ENCODE data around the gene UGT1A5. TPM values are rescaled to one million over a fixed set of nuclear protein-coding genes. Genes with fewer than 3 reads are reported as not detected.

The UGT1A5 gene
- total RNA-seq, 4 donors from 2014 or later, result 0.56 to 3.2 (median 1.2) TPM

DNA sequence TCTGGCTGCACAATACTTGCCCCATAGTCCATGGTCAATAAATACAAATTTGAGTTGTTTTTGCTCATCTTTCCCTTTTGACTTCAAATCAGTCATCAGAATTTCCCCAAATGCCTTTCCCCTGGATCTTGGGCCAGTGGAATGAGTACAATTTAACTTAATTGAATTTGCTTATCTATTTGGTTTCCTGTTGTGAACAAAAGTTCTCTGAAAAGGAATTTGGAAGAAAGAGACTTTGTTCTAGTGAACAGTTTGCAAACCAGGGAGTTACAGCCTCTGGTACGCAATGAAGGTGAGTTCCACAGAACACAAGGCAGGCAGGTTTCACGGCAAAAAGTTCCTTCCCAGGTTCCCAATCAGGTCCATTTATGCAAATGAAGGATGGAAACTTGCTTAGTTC, 46.1 kb downstream of the UGT1A5 start:
- no peaks in the 10 kb centered on the region for H3K27me3 ChIP-seq
- no peaks in the 10 kb centered on the region for H3K9me3 ChIP-seq
- no peak overlapping the region for H3K4me3 ChIP-seq
- H3K36me3 ChIP-seq, result no peaks in the 10 kb centered on the region
- DNase-seq (ENCODE audit: low spot score in 2 of 2), result no peak
- no peak for TF ChIP-seq POLR2AphosphoS5 (IDR thresholded peaks at IDR 0.05)
- TF ChIP-seq, protein P1, sequence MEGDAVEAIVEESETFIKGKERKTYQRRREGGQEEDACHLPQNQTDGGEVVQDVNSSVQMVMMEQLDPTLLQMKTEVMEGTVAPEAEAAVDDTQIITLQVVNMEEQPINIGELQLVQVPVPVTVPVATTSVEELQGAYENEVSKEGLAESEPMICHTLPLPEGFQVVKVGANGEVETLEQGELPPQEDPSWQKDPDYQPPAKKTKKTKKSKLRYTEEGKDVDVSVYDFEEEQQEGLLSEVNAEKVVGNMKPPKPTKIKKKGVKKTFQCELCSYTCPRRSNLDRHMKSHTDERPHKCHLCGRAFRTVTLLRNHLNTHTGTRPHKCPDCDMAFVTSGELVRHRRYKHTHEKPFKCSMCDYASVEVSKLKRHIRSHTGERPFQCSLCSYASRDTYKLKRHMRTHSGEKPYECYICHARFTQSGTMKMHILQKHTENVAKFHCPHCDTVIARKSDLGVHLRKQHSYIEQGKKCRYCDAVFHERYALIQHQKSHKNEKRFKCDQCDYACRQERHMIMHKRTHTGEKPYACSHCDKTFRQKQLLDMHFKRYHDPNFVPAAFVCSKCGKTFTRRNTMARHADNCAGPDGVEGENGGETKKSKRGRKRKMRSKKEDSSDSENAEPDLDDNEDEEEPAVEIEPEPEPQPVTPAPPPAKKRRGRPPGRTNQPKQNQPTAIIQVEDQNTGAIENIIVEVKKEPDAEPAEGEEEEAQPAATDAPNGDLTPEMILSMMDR (IDR thresholded peaks at IDR 0.05), result no peak
- TF ChIP-seq EP300 (IDR thresholded peaks at IDR 0.05), result no peak
- TF ChIP-seq POLR2A (IDR thresholded peaks at IDR 0.05), result no peak
- WGBS, result 95% methylated on average over 2 of the region's 2 CpGs
- H3K27ac ChIP-seq, result no peak overlapping the region
- no peaks in the 10 kb centered on the region for H3K4me1 ChIP-seq

DNA sequence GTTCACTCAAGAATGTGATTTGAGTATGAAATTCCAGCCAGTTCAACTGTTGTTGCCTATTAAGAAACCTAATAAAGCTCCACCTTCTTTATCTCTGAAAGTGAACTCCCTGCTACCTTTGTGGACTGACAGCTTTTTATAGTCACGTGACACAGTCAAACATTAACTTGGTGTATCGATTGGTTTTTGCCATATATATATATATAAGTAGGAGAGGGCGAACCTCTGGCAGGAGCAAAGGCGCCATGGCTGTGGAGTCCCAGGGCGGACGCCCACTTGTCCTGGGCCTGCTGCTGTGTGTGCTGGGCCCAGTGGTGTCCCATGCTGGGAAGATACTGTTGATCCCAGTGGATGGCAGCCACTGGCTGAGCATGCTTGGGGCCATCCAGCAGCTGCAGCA, 47.3 kb downstream of the UGT1A5 start, which contains the start of gene UGT1A1:
TSS of gene UGT1A1 (plus strand) at position 228 of the 400 bp plus-strand sequence. CDS start at position 246, 18 bp downstream.
- Histone ChIP-seq H3K4me1 (no peaks in the 10 kb centered on the region), H3K9me3 (no peaks in the 10 kb centered on the region), H3K27ac (no peak within 1 kb of the TSS), H3K4me3 (no peak within 1 kb of the TSS), H3K36me3 (no peaks in the 10 kb centered on the region), H3K27me3 (no peaks in the 10 kb centered on the region)
- TF ChIP-seq, protein P1 (IDR thresholded peaks at IDR 0.05), result no peak
- no peak for TF ChIP-seq POLR2AphosphoS5 (IDR thresholded peaks at IDR 0.05)
- TF ChIP-seq EP300 (IDR thresholded peaks at IDR 0.05), result no peak
- TF ChIP-seq POLR2A (IDR thresholded peaks at IDR 0.05), result no peak
- 90% methylated on average over 6 of the region's 6 CpGs for WGBS
- no peak for DNase-seq (ENCODE audit: low spot score in 2 of 2)

DNA sequence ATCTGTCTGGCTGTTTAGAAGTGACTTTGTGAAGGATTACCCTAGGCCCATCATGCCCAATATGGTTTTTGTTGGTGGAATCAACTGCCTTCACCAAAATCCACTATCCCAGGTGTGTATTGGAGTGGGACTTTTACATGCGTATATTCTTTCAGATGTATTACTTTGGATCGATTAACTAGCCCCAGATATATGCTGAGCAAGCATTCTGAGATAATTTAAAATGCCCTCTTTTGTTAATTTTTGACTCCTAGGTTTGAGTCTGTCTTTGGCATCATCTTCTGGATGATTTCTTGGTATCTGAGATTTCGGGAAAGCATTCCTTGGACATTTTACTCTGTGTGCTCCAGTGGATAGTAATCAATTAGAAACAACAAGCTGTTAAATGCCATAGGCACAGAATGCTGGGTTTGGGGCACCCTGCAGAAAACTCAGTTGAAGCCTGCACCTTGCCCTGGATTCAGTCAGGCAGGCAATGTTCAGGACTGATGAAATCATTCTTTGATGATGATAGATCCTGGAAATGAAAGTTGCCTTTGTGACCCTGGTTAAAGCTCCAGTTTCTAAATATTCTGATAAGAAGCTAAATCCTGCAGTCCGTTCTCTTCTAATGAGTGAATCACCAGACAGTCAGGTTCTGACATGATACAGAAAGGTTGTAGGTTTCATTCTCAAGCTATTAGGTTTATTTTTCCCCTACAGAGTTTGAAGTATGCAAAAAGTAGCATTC, 48.5 kb downstream of the UGT1A5 start:
- no peaks in the 10 kb centered on the region for H3K4me1 ChIP-seq
- no peak for TF ChIP-seq POLR2A (IDR thresholded peaks at IDR 0.05)
- TF ChIP-seq, protein P1 (IDR thresholded peaks at IDR 0.05), result no peak
- no peak for TF ChIP-seq POLR2AphosphoS5 (IDR thresholded peaks at IDR 0.05)
- TF ChIP-seq EP300 (IDR thresholded peaks at IDR 0.05), result no peak
- WGBS, result 74% methylated on average over 4 of the region's 4 CpGs
- DNase-seq (ENCODE audit: low spot score in 2 of 2), result no peak
- H3K27ac ChIP-seq, result no peak overlapping the region
- H3K9me3 ChIP-seq, result no peaks in the 10 kb centered on the region
- H3K36me3 ChIP-seq, result no peaks in the 10 kb centered on the region
- H3K4me3 ChIP-seq, result no peak overlapping the region
- no peaks in the 10 kb centered on the region for H3K27me3 ChIP-seq

DNA sequence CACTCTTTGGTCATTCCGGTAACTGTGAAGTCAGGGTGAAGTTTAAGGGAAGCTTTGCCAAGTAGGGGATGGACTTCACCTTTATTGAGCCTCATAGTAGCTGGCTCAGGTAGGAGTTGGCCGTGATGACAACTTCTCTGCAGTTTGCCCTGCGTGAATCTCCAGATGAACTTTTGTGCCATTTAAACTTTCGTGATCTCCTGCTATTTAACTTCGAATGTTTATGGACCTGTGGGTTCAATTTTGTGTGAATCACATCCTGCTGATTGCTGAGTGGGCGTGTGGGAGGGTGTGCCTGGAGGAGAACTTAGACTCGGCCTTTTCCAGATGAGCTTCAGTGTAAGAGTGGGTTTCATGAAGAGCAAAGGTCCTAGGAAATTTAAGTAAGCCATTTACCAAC, 51.6 kb downstream of the UGT1A5 start:
- no peaks in the 10 kb centered on the region for H3K4me1 ChIP-seq
- H3K4me3 ChIP-seq, result no peak overlapping the region
- TF ChIP-seq POLR2AphosphoS5 (IDR thresholded peaks at IDR 0.05) (no peak), POLR2A (IDR thresholded peaks at IDR 0.05) (no peak), EP300 (IDR thresholded peaks at IDR 0.05) (no peak)
- TF ChIP-seq, protein P1 (IDR thresholded peaks at IDR 0.05), result no peak
- no peaks in the 10 kb centered on the region for H3K9me3 ChIP-seq
- no peak for DNase-seq (ENCODE audit: low spot score in 2 of 2)
- no peak overlapping the region for H3K27ac ChIP-seq
- 73% methylated on average over 7 of the region's 7 CpGs for WGBS
- H3K36me3 ChIP-seq, result no peaks in the 10 kb centered on the region
- H3K27me3 ChIP-seq, result no peaks in the 10 kb centered on the region

DNA sequence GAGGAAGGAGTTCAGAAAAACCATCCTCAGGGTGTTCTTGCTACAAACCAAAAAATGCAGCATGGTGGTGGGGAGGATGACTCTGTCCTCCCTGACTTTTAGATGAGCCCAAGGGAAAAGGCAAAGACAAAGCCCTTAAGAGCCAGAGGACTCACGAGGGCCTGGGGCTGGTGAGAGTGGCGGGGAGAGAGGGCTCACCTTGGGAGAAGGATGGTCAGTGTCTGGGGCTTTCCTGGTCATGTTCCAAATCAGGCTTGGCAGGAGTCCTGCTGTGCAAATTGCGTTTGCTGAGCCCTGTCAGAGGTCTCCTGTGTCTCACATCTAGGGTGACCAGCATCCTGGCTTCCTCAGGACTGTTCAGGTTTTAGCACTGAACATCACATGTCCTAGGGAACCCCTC, 52.1 kb downstream of the UGT1A5 start:
- no peaks in the 10 kb centered on the region for H3K4me1 ChIP-seq
- no peaks in the 10 kb centered on the region for H3K27me3 ChIP-seq
- H3K27ac ChIP-seq, result no peak overlapping the region
- TF ChIP-seq EP300 (IDR thresholded peaks at IDR 0.05) (no peak), POLR2AphosphoS5 (IDR thresholded peaks at IDR 0.05) (no peak), POLR2A (IDR thresholded peaks at IDR 0.05) (no peak)
- TF ChIP-seq, protein P1 (IDR thresholded peaks at IDR 0.05), result no peak
- DNase-seq (ENCODE audit: low spot score in 2 of 2), result no peak
- 63% methylated on average over 3 of the region's 3 CpGs for WGBS
- no peaks in the 10 kb centered on the region for H3K36me3 ChIP-seq
- no peaks in the 10 kb centered on the region for H3K9me3 ChIP-seq
- no peak overlapping the region for H3K4me3 ChIP-seq

All from suprapubic skin (tissue), 4 donors.